OCI-LY1 (cell line): ENCODE data around the gene CSMD2.

ENCODE experiments used
- H2AFZ ChIP-seq: fragments of 200-600 bp; sonication (generic), shearing (Covaris generic); 2 replicates; pipeline ENCODE4 v1.6.0; 2014; ENCODE audit warnings: antibody characterized with exemption, mild to moderate bottlenecking, low read length
- H3F3A ChIP-seq: fragments of 200-600 bp; sonication (generic), shearing (Covaris generic); 2 replicates; pipeline ENCODE4 v1.6.0; 2014; ENCODE audit warnings: mild to moderate bottlenecking, antibody characterized with exemption, low read length, moderate library complexity; ENCODE audit not compliant: insufficient read depth
- H3K27ac ChIP-seq: fragments of 200-600 bp; sonication (generic); 2 replicates; pipeline ENCODE4 v1.5.1; 2014; ENCODE audit warnings: low read length, mixed run types, mild to moderate bottlenecking, low read depth; ENCODE audit not compliant: poor library complexity, severe bottlenecking
- H3K27me3 ChIP-seq: fragments of 200-600 bp; sonication (generic); 2 replicates; pipeline ENCODE4 v1.6.0; 2014; ENCODE audit warnings: antibody characterized with exemption, mild to moderate bottlenecking, low read length, moderate library complexity; ENCODE audit not compliant: insufficient read depth
- H3K36me3 ChIP-seq: fragments of 200-600 bp; sonication (generic); 2 replicates; pipeline ENCODE4 v1.6.1; 2014; ENCODE audit warnings: mild to moderate bottlenecking, antibody characterized with exemption, low read length, moderate library complexity, mixed read lengths; ENCODE audit not compliant: insufficient read depth
- H3K4me1 ChIP-seq: fragments of 200-600 bp; sonication (generic); 2 replicates; pipeline ENCODE4 v1.5.1; 2014; ENCODE audit warnings: mild to moderate bottlenecking, low read length, moderate library complexity; ENCODE audit not compliant: insufficient read depth, severe bottlenecking
- H3K4me2 ChIP-seq: fragments of 200-600 bp; sonication (generic), shearing (Covaris generic); 2 replicates; pipeline ENCODE4 v1.6.1; 2014; ENCODE audit warnings: low read length
- H3K4me3 ChIP-seq: fragments of 200-600 bp; sonication (generic); 2 replicates; pipeline ENCODE4 v1.5.1; 2014; ENCODE audit warnings: low read length, low read depth, mild to moderate bottlenecking, mixed read lengths; ENCODE audit not compliant: poor library complexity, severe bottlenecking
- H3K79me2 ChIP-seq: fragments of 200-600 bp; shearing (Covaris generic); 2 replicates; pipeline ENCODE4 v1.6.1; 2016; ENCODE audit warnings: mixed run types, low read length, mixed read lengths; ENCODE audit not compliant: insufficient read depth
- H3K9ac ChIP-seq: fragments of 200-600 bp; sonication (generic), shearing (Covaris generic); 2 replicates; pipeline ENCODE4 v1.6.1; 2014; ENCODE audit warnings: mild to moderate bottlenecking, low read length, mixed read lengths
- H3K9me2 ChIP-seq: fragments of 200-600 bp; sonication (generic), shearing (Covaris generic); 2 replicates; pipeline ENCODE4 v1.6.1; 2014; ENCODE audit warnings: low read depth, mild to moderate bottlenecking, low read length, mixed read lengths
- H3K9me3 ChIP-seq: fragments of 200-600 bp; shearing (Covaris generic); 2 replicates; pipeline ENCODE4 v1.6.1; 2014; ENCODE audit warnings: low read length, mixed read lengths
- H4K20me1 ChIP-seq: fragments of 200-600 bp; sonication (generic), shearing (Covaris generic); 2 replicates; pipeline ENCODE4 v1.6.0; 2016; ENCODE audit warnings: mild to moderate bottlenecking, low read length; ENCODE audit not compliant: insufficient read depth
- CTCF ChIP-seq: fragments of 200-600 bp; sonication (generic), shearing (Covaris generic); IDR thresholded peaks from 2 replicates; pipeline ENCODE4 v1.5.1; 2017; ENCODE audit warnings: mild to moderate bottlenecking, antibody characterized with exemption, low read length, moderate library complexity, mixed read lengths
- EZH2 ChIP-seq: fragments of 200-600 bp; sonication (generic), shearing (Covaris generic); IDR thresholded peaks from 2 replicates; pipeline ENCODE4 v1.8.0; 2017; ENCODE audit warnings: borderline replicate concordance, mixed run types, mild to moderate bottlenecking, antibody characterized with exemption, low read length, moderate library complexity, mixed read lengths

Gene CSMD2

GRCh38 chr1:33508151-33508550, 656.9 kb downstream of the CSMD2 start:
- TF ChIP-seq CTCF = no peak
- TF ChIP-seq EZH2 = no peak
- Histone ChIP-seq H3K9me3 (no peaks in the 10 kb centered on the region), H3K79me2 (no peaks in the 10 kb centered on the region), H3K9ac (no peak overlapping the region), H3K4me1 (no peaks in the 10 kb centered on the region), H4K20me1 (no peaks in the 10 kb centered on the region), H3K36me3 (no peaks in the 10 kb centered on the region), H2AFZ (no peak overlapping the region), H3K27me3 (no peaks in the 10 kb centered on the region), H3F3A (no peaks in the 10 kb centered on the region), H3K27ac (no peak overlapping the region), H3K4me2 (no peak overlapping the region), H3K4me3 (no peak overlapping the region), H3K9me2 (no peaks in the 10 kb centered on the region)

- H3K9me3 ChIP-seq = no peaks in the 10 kb centered on the region
- no peak overlapping the region for H2AFZ ChIP-seq
- no peaks in the 10 kb centered on the region for H3K79me2 ChIP-seq
- H3K9me2 ChIP-seq = no peaks in the 10 kb centered on the region
- H4K20me1 ChIP-seq = no peaks in the 10 kb centered on the region
- H3K27me3 ChIP-seq = no peaks in the 10 kb centered on the region
- H3F3A ChIP-seq = no peaks in the 10 kb centered on the region
- H3K4me3 ChIP-seq = no peak overlapping the region
- no peak overlapping the region for H3K4me2 ChIP-seq
- H3K36me3 ChIP-seq = no peaks in the 10 kb centered on the region
- H3K4me1 ChIP-seq = no peaks in the 10 kb centered on the region
- no peak overlapping the region for H3K9ac ChIP-seq
- TF ChIP-seq CTCF (no peak), EZH2 (no peak)
- no peak overlapping the region for H3K27ac ChIP-seq
These were observed 657.4 kb downstream of the CSMD2 start for GRCh38 chr1:33507661-33508060.

- TF ChIP-seq CTCF (no peak), EZH2 (no peak)
- Histone ChIP-seq H3K9me2 (no peaks in the 10 kb centered on the region), H3K4me1 (no peaks in the 10 kb centered on the region), H3K9me3 (no peaks in the 10 kb centered on the region), H3F3A (no peaks in the 10 kb centered on the region), H3K27ac (no peak overlapping the region), H3K36me3 (no peaks in the 10 kb centered on the region), H3K27me3 (no peaks in the 10 kb centered on the region), H3K4me3 (no peak overlapping the region), H2AFZ (no peak overlapping the region), H3K9ac (no peak overlapping the region), H3K79me2 (no peaks in the 10 kb centered on the region), H4K20me1 (no peaks in the 10 kb centered on the region), H3K4me2 (no peak overlapping the region)
These were observed 661.5 kb downstream of the CSMD2 start for GRCh38 chr1:33503506-33503905.
